HG02623 (cell line): ENCODE measurements around the gene TDRD10.
"Not testable (repeated sequence)": the region's sequence is repeated elsewhere in the genome, so short reads cannot be mapped to it uniquely, and the experiment has no call there.

ENCODE experiments used
- ATAC-seq: cut with Tn5 transposase; IDR thresholded peaks from one replicate; pipeline ENCODE4 v1.9.1; 2021; ENCODE audit warnings: moderate library complexity; ENCODE audit not compliant: unreplicated experiment

Gene TDRD10

DNA sequence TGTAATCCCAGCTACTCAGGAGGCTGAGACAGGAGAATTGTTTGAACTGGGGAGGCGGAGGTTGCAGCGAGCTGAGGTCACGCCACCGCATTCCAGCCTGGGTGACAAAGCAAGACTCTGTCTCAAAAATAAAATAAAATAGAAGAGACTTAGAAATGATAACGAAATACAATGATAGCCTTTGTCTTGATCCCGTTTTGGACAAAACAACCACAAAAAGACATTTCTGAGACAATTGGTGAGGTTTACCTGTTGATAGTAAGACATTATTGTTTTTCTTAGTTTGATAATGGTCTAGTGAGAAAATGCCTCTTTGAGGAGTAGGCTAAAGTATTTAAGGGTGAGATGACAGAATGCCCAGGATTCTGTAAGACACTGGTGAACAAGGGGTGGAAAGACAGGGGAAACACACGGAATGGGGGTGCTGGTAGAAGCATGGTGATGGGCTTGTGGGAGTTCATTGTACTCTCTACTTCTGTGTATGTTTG is 12.1 kb downstream of the TDRD10 start:
- ATAC-seq, result no peak

DNA sequence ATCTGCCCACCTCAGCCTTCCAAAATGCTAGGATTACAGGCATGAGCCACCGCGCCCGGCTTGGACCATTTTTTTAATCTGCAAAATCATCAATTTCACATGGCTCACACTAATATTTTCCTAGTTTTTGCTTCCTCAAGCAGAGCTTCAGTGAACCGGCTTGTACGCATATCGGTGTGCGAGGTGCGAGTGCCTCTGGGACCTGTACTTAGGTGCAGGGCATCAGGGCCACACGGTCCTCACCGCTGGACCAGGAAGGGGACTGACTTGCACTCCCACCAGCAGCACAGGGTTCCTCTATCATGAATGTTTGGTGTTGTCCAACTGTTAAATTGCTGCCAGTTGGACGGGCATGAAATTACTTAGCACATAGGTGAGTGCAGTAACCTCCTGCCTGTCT is 15.6 kb downstream of the TDRD10 start:
- no peak for ATAC-seq

DNA sequence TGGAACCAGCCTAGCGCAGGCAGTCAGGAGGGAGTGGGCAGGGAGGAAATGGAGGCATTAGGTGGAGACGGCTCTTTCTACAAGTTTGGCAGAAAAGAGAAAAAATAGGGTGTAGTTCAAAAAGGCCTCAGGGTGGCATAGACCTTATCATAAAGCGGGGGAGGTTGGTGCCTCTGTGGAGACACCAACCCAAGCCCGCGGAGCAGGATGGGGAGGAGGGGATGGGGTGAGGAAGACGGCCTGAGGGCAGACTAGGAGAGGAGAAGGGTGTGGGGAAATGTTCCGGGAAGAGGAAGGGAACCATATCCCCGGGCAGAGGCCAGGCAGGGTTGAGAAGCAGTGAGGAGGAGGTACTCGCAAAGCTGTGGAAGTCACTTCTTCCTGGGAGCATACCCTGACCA is 17.6 kb downstream of the TDRD10 start:
- ATAC-seq, result no peak

DNA sequence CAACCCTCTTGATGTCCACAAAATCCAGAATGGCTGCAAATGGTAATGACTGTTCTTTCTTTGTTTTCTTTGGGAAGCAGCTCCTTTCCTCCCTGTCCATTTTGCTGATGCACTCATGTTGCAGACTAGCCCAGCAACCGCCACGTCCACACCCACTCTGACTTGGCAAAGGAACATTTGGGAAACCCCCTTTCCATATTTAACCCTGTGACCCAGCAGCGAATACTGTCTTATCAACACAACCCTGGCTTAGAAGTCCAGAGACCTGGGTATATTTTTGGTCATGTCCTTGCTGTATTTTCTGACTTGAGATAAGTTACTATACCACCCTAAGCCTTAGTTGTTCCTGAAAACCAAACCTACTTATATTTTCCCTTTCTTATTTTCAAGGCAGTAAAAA is 18.3 kb downstream of the TDRD10 start:
- no peak for ATAC-seq

DNA sequence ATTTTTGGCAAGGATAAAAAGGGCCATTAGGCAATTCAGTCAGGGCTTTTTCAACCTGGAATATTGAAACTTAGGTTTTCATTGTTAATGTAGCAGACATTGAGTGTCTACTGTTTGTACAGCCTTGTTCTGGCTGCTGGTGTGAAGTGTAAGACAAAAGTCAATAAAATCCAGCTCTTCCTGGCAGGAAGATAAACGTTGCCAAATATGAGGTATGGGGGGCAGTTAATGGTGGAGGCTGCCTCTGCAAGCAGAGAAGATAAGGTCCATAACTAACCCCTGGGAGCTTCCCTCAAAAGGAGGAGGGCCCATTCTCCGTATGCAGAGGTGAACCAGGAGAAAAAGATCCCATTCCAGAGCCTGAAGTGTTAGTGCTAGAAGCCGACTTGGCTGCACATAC is 19.7 kb downstream of the TDRD10 start:
- ATAC-seq, result no peak

DNA sequence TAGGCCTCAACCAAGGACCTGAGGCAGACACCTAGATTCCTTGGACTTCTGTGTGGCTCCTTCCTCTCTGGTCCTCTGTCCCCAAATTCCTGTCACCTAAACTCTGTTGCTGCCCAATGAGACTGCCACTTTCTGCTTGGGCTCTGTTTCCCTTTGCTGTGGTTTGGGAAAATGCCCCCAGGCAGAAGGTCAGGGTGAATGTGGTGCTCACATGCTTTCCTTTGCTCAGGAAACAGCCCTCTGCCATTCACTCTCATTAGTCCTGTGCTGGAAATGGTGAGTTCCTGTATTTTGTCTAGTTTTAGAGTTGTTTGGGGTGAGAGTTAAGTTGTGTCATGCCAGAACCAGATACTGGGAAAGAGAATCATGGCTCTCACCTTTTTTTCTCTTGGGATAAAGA is 22.9 kb downstream of the TDRD10 start:
- ATAC-seq, result no peak

DNA sequence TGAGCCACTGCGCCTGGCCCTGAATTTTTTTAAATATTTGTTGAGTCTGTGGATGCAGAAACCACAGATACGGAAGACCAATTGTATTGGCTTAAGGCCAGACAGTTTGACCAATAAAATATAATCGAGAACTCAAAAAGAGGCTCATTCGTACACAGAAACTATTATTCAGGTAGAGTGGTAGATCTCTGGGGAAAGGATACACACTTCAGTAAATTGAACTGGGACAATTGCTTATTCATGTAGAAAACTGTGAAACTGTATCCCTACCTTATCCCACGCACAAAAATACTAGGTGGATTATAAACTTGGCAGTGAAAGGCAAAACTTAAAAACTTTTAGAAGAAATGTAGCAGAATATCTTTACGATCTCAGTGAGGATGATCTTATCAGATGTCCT is 25.2 kb downstream of the TDRD10 start:
- ATAC-seq, result no peak

DNA sequence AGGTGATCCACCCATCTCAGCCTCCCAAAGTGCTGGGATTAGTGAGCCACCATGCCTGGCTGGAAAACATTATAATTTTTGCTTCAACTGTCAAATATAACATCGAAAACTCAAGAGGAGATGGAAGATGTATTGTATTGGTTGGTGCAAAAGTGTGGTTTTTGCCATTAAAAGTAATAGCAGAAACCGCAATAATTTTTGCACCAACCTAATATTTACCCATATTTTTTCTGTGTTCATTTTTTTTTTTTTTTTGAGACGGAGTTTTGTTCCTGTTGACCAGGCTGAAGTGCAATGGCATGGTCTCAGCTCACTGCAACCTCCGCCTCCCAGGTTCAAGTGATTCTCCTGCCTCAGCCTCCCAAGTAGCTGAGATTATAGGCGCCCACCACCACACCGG is 27.3 kb downstream of the TDRD10 start:
- ATAC-seq, result no peak

DNA sequence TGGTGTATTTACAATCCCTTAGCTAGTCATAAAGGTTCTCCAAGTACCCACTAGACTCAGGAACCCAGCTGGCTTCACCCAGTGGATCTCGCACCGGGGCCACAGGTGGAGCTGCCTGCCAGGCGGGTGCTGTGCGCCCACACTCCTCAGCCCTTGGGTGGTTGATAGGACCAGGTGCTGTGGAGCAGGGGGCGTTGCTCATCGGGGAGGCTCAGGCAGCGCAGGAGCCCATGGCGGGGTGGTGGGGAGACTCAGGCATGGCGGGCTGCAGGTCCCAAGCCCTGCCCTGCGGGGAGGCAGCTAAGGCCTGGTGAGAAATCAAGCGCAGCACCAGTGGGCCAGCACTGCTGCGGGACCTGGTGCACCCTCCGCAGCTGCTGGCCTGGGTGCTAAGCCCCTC is 29.9 kb downstream of the TDRD10 start:
- not testable (repeated sequence) for ATAC-seq

DNA sequence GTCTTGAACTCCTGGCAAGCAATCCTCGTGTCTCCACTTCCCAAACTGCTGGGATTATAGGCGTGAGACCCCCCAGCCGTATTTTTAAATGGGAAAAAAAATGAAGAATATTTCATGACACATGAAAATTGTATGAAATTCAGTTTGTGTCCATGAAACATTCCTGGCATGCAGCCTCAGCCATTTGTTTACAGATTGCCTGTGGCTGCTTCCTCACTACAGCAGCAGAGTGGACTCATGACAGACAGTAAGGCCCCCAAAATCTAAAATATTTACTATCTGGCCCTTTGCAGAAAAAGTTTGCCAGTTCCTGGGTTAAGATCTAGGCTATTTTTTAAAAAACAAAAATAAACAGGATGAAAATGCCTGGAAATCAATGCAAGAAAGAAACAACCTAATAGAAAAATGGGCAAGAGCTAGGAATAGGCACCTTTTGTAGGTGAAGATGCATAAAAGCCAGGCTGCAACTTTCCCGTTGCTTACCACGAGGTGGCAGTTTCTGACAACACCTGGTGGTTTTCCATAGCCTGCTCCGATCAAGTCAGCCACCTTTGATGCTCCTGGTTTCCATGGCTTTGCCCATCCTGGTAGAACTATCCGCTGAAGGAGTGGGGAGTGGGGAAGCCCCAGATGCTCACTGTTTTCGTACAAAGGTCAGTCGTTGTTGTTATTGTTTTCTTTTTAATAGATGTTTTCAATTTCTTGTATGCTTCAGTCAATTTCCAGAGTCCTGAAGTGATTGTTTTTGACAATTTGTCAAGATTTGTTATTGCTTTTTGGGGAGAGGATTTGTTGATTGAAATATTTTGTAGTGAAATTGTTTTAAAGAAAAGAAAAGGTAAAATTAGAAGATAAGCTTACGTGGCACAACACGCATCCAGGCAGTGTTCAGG is 32.2 kb downstream of the TDRD10 start:
- ATAC-seq, result no peak

DNA sequence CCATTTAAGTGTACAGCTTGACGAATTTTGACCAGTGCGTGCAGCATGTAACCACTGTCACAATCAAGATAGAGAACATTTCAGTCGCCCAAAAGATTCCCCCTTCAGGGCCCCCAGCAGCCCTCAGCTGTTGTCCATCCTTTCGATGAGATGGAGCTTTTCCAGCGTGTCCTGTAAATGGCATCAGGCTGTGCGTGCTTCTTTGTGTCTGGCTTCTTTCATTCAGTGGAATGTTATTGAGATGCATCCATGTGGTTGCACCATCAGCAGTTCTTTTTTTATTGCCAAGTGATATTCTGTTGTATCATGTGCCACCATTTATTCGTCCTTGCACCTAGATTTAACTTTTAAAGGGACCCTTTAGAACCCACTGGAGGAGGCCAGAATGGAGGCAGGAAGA is 34.6 kb downstream of the TDRD10 start:
- no peak for ATAC-seq

DNA sequence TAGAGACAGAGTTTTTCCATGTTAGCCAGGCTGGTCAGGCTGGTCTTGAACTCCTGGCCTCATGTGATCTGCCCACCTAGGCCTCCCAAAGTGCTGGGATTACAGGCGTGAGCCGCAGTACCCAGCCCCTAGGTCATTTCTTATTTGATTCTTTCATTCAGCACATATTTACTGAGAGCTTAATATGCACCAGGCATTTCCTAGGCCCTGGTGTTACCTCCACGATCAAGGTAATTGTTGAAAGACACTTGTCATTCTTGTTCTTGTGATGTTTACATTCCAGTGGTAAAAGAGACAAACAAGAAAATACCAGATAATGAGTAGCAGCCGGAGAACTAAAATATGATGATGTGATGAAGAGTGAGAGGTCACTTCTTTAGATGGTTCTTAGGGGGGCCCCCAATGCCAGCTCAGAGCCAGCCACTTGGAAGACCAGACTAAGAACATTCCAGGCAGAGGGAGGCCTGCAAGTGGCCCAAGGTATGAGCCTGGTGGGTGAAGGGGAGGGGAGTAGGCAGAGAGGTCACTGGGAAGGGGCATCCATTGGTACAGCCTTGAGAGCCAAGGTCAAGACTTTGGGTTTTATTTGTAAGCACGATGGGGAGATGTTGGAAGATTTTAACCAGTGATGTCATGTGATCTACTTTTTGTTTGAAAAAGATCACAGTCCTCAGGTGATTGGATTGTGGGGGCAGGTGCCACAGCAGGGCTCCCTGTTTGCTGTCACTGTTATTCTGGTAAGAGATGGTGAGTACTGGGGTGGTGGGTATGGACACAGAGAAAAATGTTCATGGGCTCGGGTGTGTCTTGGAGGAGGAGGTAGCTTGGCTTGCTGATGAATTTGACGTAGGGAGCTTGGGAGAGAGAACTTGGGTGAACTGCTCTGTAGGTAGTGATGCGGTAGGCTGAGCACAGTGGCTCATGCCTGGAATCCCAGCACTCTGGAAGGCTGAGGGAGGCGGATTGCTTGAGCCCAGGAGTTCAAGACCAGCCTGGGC is 37.8 kb downstream of the TDRD10 start:
- ATAC-seq, result no peak

DNA sequence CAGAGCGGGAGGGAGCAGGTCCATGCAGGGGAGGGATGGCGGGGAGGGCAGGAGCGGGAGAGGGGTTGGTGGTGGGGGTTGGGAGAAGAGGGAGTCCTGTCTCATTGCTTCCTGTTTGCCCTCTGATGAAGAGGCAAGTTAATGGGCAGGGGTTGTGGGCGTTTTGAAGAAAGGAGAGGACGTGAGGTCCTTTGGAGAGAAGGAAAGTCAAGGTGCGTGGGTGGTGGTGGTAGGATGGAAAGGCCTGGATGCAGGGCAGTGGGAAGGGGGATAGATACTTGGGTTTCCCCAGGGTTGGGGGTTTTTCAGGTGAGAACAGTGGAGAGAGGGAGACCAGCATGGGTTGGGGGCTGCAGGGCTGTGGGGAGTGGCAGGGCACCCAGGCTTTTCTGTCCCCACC is 39.2 kb downstream of the TDRD10 start:
- ATAC-seq, result no peak

DNA sequence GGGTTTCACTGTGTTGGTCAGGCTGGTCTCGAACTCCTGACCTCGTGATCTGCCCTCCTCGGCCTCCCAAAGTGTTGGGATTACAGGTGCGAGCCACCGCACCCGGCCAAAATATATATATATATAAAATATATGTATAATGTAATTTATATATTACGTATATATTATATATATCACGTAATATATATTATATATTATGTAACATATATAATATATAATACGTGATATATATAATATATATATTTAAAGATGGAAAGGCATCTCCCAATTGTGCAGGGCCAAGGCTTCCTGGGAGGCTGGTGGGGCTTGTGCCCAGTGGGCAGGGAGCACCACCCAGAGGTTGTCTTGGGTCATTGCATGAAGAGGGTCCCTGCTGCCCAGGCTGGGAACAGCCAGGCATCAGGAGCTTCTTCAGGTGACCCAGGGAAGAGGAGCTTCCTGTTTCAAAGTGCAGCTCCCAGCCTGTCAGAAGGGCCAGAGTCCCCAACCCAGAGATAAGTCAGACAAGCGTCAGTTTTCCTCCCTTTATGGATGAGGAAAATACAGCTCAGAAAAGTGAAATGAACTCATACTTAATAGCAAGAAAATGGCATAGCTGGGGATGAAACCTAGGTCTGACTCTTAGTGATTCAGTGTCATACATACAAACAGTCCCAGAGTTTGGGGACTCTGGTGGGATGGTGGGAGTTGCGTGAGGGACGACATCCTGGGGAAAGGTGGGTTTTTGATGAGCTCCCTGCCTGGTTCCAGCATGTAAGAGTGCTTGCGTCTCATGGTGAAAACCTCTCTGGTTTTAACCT is 44.4 kb downstream of the TDRD10 start:
- ATAC-seq, result no peak

DNA sequence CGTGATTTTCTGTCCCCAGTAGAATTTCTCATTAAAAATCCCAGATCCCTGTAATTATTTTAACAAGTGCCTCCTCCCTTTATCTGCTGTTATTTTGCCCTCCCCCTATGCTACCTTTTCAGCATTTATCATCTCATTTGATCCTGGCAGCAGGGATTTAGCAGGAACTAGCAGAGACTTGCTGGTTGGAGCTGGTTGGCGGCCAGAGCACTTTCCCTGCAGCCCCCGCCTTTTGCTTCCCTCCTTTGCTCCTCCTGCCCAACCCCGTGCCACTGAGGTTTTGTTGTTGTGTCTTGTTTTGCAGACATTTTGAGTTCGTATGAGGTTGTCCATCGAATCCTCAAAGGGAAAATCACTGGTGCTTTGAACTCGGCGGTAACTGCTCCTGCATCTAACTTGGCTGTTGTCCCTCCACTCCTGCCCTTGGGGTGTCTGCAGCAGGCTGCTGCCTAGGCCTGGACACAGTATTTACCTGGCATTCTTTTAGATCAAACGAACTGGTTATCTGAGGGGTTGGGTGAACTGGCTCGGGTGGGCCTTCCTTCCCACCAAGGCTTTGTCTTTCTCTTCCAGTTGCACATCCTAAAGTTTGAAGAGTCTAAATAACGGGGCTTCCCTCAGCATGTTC is 45.2 kb downstream of the TDRD10 start:
- no peak for ATAC-seq

DNA sequence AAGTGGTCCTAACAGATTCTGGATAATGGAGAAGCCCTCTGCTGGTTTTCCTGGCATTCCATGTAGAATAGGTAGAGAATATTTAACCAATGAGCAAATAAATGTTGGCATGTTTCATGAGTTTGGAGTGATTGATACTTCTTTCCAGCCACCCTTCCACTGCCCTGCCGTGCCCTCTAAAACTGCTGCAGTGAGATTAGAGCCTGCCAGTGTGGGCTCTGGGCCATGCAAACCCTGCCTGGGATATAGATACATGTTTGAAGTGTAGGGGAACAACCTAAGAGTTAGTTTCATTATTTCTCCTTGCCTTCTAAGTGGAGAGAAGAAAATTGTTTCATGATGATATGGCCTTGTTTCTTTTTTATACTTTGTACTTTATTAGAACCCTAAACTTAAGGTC is 46.0 kb downstream of the TDRD10 start:
- no peak for ATAC-seq

DNA sequence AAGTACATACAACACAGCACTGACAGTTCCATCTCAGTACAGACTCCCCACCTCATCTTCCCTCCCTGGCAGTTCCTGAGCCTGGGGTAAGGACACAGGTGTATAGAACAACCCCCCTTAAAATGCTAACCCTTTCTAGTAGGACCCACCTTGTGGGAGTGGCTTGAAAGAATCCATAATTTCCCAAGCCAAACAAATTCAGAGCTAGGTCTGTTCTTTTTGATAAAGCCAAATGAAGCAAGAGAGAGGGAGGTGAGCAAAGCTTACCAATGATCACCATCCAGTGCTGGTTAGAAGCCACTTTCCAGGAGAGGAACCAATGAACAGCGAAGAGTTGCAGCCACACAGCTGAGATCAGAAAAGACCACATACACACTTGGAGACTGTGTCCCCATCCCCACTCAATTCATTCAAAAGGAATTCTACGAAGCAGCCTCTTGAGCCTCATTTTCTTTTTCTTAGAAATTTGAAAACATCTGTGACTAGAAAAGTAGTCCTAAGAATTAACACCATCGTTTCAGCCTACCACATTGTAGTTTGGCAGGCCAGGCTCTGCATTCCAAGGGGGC is 47.3 kb downstream of the TDRD10 start:
- no peak for ATAC-seq

DNA sequence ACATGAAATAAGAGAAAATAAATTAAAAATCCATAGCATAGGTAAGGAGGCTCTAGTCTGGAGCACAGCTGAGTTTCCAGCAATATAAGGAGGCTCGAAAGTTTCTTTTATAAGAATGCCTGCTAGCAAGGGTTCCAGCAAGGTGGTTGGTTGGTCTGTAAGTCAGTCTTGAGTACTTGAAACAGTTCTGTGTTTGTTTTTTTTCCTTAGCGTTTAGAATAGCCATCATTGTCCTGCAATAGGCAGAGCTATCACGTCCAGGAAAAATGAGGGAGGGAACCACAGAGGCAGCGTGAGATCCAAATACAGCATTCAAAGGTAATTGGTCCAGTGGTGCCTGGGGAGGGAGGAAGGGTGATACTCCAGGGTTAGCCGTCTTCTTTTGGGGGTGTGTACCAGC is 48.1 kb downstream of the TDRD10 start:
- no peak for ATAC-seq

DNA sequence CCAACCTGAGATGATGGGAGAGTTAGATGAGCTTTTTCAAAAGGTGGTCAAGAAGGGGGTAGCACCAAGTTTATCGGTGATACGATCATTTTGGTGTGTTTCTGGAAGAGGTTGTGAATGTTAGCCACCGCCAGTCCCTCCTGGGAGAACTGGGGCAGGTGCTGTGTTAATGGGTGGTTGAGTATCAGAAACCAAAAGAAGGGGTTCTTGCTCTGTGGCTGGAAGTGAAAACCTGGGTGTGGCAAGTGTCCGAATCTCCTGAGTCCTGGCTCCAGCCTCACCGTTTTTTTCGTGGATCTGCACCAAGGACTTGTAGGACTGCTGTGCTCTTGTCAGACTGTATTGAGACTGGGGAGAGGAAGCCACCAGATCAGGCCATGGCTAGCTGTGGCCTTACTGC is 48.6 kb downstream of the TDRD10 start:
- no peak for ATAC-seq

DNA sequence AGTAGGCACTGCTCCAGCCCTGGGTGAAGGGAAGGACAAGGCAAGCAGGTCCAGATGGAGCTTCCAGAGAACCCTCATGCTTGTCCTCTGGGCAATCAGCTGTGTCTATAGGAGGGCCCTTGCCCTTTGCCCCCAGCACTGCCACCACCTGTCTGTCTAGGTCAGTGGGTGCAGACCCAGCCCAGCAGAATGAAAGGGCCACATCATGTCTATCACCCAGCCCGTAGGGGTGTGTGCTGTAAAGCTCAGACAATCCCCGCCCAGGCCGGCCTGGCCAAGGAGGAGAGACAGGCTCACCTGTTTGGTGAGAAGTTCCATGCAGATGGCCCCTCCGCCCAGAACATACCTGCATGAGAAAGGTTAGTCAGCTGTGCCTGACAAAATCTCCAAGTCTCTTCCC is 49.5 kb downstream of the TDRD10 start:
- ATAC-seq, result no peak
